Measurements from ENCODE around the gene RGMA. TPM values are rescaled to one million over a fixed set of nuclear protein-coding genes. Genes with fewer than 3 reads are reported as not detected.
"Not testable (repeated sequence)": the region's sequence is repeated elsewhere in the genome, so short reads cannot be mapped to it uniquely, and the experiment has no call there.

RGMA gene
- polyA plus RNA-seq, 4 donors = 8.0 to 13.8 (median 10.8) TPM

DNA sequence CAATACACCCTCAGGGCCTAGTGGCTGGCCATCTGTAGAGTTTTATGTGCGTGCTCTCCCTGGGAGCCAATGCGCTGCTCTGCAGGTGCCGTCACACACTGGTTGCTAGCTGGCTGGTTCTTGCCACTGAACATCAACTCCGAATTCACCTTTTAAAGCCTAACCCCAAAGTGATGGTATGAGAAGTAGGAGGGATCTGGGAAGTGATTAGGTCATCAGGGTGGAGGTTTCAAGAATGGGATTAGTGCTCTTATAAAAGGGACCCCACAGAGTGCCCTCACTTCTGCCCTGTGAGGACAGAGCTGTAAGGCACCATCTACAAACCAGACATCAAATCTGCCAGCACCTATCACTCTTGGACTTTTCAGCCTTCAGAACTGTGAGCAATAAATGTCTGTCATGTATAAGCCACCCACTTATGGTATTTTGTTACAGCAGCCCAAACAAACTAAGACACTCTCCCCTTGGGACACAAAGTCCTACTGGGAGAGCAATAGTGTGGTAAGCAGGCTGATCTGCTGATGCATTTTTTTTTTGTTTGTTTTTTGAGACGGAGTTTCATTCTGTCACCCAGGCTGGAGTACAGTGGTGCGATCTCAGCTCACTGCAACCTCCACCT, 20.3 kb downstream of the RGMA start:
- no peak for DNase-seq (ENCODE audit: low read depth in 4 of 4, low spot score in 2 of 4)

- DNase-seq (ENCODE audit: low read depth in 4 of 4, low spot score in 2 of 4) = no peak
These were observed 21.3 kb downstream of the RGMA start for GRCh38 chr15:93067649-93068085.

DNA sequence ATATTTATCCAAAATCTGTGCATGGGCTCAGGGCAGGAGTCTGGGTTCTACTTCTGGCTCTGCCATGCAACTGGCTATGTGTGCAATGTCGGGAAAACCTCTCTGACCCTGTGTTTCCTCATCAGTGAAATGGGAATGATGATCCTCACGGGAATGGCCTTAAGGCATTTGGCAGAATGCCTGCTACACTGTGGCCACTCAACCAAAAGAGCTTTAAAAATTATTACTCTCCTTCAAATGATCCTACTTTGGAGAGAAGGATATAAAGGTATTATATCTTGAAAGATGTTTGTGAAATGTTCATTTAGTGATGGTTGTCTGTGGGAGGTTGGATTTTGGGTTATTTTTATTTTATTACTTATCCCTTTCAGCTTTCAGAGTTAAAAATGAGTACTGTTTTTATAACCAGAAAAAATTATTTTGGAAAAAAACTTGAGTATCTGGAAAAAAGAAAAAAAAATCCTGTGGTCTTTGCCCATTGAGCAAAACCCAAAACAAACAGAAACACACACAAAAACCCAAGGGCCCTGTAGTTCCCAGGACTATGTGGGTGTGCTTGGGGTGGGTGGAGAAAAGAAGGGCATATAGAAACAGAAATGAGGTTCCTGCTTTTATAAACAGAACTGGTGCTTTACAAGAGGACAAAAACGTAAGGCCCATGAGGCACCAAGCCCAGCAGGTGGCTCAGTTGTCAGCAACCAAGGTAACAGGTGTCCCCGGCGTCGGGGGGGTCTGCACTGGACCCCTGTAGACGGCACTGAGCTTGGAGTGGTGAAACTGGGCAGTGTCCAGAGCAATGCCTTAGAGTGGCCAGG, 22.0 kb downstream of the RGMA start:
- DNase-seq (ENCODE audit: low read depth in 4 of 4, low spot score in 2 of 4) = no peak

DNA sequence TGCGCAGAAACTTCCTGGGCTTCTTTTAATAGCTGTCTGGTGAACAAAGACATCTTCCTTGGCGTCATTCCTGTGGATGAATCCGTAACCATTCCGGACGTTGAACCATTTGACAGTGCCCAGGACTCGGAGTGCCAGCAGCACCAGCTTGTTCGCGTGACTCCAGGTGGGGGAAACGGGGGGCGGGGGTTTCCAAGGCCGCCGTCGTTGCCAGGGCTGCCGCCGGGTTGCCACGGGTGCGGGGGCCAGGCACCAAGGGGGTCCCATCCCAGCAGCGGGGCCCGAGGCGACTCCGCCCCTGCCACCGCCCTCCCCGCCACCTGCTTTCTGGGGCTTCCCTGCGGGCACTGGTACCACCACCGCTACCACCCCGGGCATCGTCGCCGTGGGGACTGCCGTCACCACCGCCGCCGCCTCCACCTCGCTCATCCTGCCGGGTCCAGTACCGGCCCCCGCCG, 22.8 kb downstream of the RGMA start:
- DNase-seq (ENCODE audit: low read depth in 4 of 4, low spot score in 2 of 4) = no peak

GRCh38 chr15:93065641-93066045, 23.4 kb downstream of the RGMA start:
- no peak for DNase-seq (ENCODE audit: low read depth in 4 of 4, low spot score in 2 of 4)

DNA sequence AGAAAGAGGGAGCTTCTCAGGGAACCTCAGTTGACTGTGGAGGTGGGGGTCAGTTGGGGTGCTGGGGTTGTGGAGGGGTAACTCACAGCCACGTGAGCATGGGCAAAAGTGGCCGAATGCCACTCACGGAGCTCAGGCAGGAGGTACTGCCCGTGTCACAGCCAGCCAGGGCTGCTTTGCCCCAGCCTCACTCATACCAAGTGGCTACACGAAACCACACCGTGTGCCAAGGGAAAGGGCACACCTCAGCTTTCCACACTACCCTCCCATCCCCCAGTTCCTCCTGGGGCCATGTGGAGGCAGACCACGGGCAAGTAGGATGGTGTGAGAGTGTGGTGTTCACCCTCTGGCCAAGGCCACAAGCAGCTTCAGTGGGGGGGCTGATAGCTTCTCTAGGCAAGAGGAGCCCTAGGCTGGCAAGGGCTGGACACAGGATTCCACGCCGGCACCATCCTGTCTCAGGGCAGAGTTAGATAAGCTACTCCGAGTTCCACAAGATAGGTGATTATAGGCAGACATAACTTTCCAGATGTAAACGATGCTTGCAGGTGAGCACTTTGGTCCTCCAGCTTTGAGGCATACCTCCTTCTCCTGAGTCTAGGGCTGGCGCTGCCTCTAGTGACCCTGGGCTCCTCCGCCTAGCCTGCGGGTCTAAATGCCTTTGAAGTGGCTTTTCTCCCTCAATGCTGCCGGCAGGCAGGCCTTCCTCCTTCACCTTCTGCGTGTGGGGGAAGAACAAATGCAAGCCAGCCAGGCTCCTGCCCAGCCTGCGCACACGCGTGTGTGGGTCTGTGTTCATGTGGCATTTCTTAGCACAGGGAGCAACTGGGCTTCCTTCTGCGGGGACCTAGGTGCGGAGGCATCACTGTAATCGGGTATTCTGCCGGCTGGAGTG, 25.0 kb downstream of the RGMA start:
- DNase-seq (ENCODE audit: low read depth in 4 of 4, low spot score in 2 of 4) = no peak

DNA sequence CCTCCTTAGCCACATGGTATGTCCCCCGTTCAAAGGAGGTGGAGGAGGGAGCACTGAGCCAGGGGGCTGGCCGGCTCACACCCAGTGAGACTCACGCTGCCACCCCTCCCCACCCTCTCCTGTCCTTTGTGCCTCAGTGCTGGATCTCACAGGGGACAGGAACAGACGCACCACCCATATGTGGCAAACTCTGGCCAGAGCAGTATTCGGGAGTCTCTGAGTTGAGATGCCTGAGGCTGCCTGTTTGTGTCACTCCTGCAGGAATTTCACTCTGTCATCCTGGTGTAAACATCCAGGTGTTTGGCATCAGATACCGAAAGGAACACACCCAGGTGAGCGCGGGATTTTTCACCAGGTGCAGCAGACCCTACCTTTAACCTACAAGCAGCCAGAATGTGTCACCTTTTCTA, 25.7 kb downstream of the RGMA start:
- no peak for DNase-seq (ENCODE audit: low read depth in 4 of 4, low spot score in 2 of 4)

GRCh38 chr15:93062628-93063261, 26.3 kb downstream of the RGMA start:
- not testable (repeated sequence) for DNase-seq (ENCODE audit: low read depth in 4 of 4, low spot score in 2 of 4)

- DNase-seq (ENCODE audit: low read depth in 4 of 4, low spot score in 2 of 4) = no peak
These were observed 28.4 kb downstream of the RGMA start for GRCh38 chr15:93060336-93061248.

- no peak for DNase-seq (ENCODE audit: low read depth in 4 of 4, low spot score in 2 of 4)
These were observed 29.6 kb downstream of the RGMA start for GRCh38 chr15:93059442-93059841.

DNA sequence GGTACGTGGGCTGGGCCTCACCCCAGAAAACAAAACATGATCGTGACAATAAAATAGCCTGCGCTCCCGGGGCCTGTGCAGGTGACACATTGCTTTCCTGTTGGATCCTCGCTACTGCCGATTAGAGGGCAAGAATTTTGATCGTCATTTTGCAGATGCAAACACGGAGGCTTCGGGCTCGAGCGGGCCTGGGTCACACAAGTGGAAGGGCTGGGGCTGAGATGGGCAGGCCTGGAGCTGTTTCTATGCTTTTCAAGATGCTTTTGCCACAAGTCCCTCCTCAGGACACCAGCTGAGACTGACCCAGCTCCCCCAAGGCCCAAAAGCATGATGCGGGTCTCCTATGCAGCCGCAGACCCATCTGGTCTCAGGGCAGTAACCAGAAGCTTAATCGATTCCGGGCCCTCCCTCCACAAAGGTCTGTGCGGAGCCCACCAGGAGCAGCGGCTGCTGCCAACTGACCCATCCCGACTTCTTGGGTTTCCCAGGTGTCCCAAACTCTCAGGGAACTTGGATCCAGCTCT, 30.0 kb downstream of the RGMA start:
- no peak for DNase-seq (ENCODE audit: low read depth in 4 of 4, low spot score in 2 of 4)

DNA sequence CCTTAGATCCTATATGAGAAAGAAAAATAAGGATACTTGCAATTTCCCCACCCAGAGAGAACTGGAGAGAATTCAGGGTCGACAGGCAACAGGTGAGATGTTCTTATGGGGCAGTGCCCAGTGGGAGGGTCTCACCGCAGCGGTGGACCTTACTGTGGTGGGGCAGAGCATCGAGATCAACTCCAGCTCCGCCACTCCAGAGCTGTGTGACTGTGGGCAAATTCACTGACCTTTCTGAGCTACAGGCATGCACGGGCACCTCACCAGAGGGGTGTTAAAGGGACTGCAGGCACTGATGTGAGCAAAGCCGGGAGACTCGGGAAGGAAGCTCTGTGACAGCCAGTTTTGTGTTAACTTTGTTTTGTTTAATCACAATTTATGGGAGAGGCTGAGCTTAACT, 30.9 kb downstream of the RGMA start:
- no peak for DNase-seq (ENCODE audit: low read depth in 4 of 4, low spot score in 2 of 4)

GRCh38 chr15:93057618-93058017, 31.4 kb downstream of the RGMA start:
- DNase-seq (ENCODE audit: low read depth in 4 of 4, low spot score in 2 of 4) = no peak

DNA sequence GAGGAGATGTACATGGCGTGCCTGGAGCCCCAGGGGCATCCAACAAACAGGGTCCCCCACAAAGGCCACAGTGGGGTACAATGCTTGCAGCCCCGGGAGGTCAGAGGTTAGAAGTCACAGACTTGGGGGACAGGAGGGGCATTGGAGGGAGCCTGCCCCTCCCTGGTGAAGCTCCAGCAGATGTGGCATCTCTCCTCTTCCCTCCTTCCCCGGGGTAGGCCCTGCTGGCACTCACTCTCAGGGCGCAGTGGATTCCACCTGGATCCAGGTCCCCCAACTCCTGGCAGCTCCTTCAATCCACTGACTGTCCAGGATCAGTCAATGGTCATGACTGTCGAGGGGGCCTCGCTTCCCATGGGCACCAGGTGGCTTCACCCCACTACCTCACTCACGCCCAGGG, 32.2 kb downstream of the RGMA start:
- no peak for DNase-seq (ENCODE audit: low read depth in 4 of 4, low spot score in 2 of 4)

- DNase-seq (ENCODE audit: low read depth in 4 of 4, low spot score in 2 of 4) = no peak
These were observed 33.8 kb downstream of the RGMA start for GRCh38 chr15:93055211-93055610.

DNA sequence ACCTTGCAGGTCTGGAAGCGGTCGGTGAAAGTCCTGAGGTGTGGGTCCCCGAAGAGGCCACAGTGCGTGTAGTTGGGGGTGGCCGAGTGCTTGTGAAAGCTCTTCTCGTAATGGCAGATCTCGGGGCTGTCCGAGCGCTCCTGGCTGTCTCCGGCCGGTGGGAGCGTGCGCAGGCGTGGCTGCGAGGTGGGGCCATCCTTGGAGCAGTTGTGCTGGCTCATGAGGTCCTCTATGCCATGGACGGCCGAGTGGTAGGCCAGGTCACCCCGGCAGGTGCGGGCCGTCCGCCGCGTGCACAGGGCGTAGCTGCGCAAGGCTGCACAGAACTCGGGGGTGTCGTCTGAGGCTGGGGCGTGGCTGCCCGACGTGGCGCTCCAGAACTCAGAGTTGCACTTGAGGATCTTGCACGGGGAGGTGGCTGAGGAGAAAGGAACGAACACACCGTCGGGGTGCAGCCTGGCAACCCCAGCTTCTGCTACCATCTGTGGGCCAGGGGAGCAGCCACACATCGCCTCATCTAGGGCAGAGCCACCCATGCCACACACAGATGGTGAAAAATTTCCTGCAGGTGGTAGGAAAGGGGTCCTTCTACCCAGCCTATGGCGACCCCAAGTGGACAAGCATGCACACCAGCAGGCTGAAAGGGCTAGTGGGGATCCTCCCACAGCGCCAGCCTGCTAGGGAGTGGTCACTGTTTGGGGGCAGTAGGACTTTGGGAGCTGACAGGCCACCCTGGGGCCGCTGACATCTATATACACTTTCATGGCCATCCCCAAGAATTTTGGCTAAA, 36.7 kb downstream of the RGMA start:
- DNase-seq (ENCODE audit: low read depth in 4 of 4, low spot score in 2 of 4) = no peak

DNA sequence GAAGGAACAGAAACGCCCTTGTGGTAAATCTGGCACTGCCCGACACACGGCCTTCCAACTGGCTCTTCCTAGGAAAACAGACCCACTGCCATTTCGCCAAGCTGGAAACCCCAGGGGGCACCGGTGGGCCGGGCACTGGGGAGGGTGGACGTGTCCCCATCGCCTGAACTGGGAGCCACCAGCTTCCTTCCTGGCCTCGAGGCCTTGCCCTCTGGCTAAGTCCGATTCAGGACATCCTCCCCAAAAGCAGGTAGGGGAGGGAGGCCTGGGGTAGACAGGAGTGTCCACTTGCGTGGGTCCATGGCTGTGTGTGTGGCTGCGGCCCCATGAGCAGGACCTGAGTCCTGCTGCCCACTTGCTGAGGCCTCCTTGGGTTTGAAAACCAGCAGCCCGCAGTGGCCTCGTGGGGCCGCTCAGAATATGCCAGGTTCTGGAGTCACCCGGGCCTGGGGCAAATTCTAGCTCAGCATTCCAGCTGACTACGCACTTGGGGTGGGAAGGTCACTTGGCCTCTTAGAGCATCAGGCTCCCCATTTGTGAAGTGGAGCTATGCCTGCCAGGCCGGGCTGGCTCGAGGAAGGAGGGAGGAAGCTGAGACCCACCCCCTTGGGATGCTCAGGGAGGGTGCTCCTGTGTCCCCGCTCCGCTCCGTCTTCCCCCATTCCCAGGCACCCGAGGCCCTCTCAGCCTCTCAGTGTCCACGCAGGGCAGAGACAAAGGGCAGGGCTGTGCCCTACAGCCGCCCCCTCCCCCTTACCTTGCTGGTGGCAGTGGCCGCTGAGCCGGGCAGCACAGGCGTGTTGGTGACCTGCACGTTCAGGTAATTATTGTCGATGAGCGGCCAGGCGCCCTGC, 37.5 kb downstream of the RGMA start:
- no peak for DNase-seq (ENCODE audit: low read depth in 4 of 4, low spot score in 2 of 4)

DNA sequence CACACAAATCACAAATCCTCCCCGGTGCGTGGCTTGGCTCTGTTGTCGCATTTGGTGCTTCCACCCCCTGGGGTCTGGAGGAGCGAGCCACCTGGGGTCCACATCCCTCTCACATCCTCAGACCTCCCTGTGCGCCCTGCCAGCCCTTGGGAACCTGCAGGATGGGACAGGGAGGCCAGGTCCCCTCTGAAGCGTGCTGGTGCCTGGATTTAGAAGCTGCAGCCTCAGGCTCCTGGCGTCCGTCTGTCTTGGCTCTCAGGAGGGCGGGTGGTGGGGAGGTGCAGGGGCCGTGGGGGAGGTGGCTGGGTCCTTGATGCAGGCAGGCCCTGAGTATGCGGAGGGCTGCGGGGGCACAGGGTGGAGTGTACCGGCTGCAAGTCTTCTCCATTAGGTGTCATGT, 38.4 kb downstream of the RGMA start:
- no peak for DNase-seq (ENCODE audit: low read depth in 4 of 4, low spot score in 2 of 4)
